K562 (cell line): ENCODE data around the gene PAFAH1B2. TPM values are rescaled to one million over a fixed set of nuclear protein-coding genes. Genes with fewer than 3 reads are reported as not detected.

Experiments
- ARID1B ChIP-seq: fragments of 450-650 bp; IDR thresholded peaks from 2 replicates; pipeline ENCODE4 v1.6.1; 2016; ENCODE audit warnings: antibody characterized with exemption, mild to moderate bottlenecking, inconsistent platforms
- ATF4 ChIP-seq: fragments of 450-650 bp; formaldehyde crosslinking; IDR thresholded peaks from 2 replicates; pipeline ENCODE4 v1.4.0; 2022; ENCODE audit warnings: mild to moderate bottlenecking, moderate library complexity
- CBX8 ChIP-seq: fragments of 200-600 bp; sonication (generic); IDR thresholded peaks from 2 replicates; pipeline ENCODE4 v1.6.1; 2012; ENCODE audit warnings: borderline replicate concordance, mixed run types, low read depth, mild to moderate bottlenecking, moderate library complexity, mixed read lengths, low read length, control low read depth, inconsistent platforms; ENCODE audit not compliant: poor library complexity, severe bottlenecking; ENCODE audit errors: extremely low read depth
- CEBPG ChIP-seq, 3 experiments: fragments of 200-800 bp in 1 of 3; sonication (Bioruptor generic) in 1 of 3; sonication (generic) in 1 of 3; formaldehyde crosslinking in 1 of 3; IDR thresholded peaks in 2 of 3; conservative IDR thresholded peaks in 1 of 3; 2 replicates each; pipeline versions ENCODE4 v1.6.1 to v1.8.0; 2016 to 2022; ENCODE audit warnings: missing compliant biosample characterization in 2 of 3, missing genetic modification characterization in 2 of 3, mild to moderate bottlenecking in 1 of 3, missing genetic modification reagents in 1 of 3
- CREM ChIP-seq: IDR thresholded peaks from 2 replicates; pipeline ENCODE4 v1.6.1; 2014; ENCODE audit warnings: antibody characterized with exemption, low read depth
- ILF3 ChIP-seq: fragments of 450-650 bp; IDR thresholded peaks from 2 replicates; pipeline ENCODE4 v1.6.1; 2018; ENCODE audit warnings: antibody characterized with exemption, mild to moderate bottlenecking, moderate library complexity, borderline replicate concordance
- LEF1 ChIP-seq: fragments of 450-650 bp; IDR thresholded peaks from 2 replicates; pipeline ENCODE4 v1.6.1; 2016; ENCODE audit warnings: mild to moderate bottlenecking
- MEF2A ChIP-seq: IDR thresholded peaks from 2 replicates; pipeline ENCODE4 v1.6.1; 2011; ENCODE audit warnings: low read depth, mild to moderate bottlenecking, low read length, moderate library complexity; ENCODE audit not compliant: control insufficient read depth
- MTA3 ChIP-seq: fragments of 450-650 bp; formaldehyde crosslinking; IDR thresholded peaks from 2 replicates; pipeline ENCODE4 v1.6.1; 2017; ENCODE audit warnings: mild to moderate bottlenecking, borderline replicate concordance
- POLR2AphosphoS2 ChIP-seq: IDR thresholded peaks from 2 replicates; pipeline ENCODE4 v1.6.1; 2012; ENCODE audit warnings: low read length, improper control_type of control experiment
- RBM25 ChIP-seq: fragments of 200-400 bp; formaldehyde crosslinking; IDR thresholded peaks from 2 replicates; pipeline ENCODE4 v1.6.1; 2018; ENCODE audit warnings: low read length, low read depth, moderate library complexity; ENCODE audit not compliant: severe bottlenecking
- SIN3A ChIP-seq, 2 experiments: fragments of 150-350 bp in 1 of 2; IDR thresholded peaks; 2 replicates each; pipeline ENCODE4 v1.6.1; 2011 to 2016; ENCODE audit warnings: borderline replicate concordance in 2 of 2, low read depth in 2 of 2, low read length in 2 of 2, mild to moderate bottlenecking in 2 of 2, moderate library complexity in 2 of 2; ENCODE audit not compliant: control insufficient read depth in 1 of 2
- SMARCA4 ChIP-seq: fragments of 450-650 bp; IDR thresholded peaks from 2 replicates; pipeline ENCODE4 v1.6.1; 2016
- SOX6 ChIP-seq: fragments of 450-650 bp; IDR thresholded peaks from 2 replicates; pipeline ENCODE4 v1.6.1; 2014; ENCODE audit warnings: mild to moderate bottlenecking
- SPI1 ChIP-seq: IDR thresholded peaks from 2 replicates; pipeline ENCODE4 v1.6.1; 2011; ENCODE audit warnings: low read depth, low read length, control low read depth, borderline replicate concordance
- TCF3 ChIP-seq: sonication (generic); formaldehyde crosslinking; IDR thresholded peaks from 2 replicates; pipeline ENCODE4 v1.4.0; 2020; ENCODE audit warnings: mild to moderate bottlenecking, missing genetic modification reagents
- TRIM25 ChIP-seq: fragments of 450-650 bp; IDR thresholded peaks from 2 replicates; pipeline ENCODE4 v1.7.0; 2016; ENCODE audit warnings: borderline replicate concordance
- polyA plus RNA-seq, 8 experiments: library from polyadenylated mRNA; depleted of rRNA in 4 of 8; stranded (reverse) in 5 of 8; unstranded in 3 of 8; fragments of >200 nt; fragmentation: Nextera tagmentation in 2 of 8; fragmentation: Illumina TruSeq in 1 of 8; extraction: Ambion mirVana in 2 of 8; extraction: Trizol in 1 of 8; gene quantifications; 2 replicates each; pipeline versions ENCODE4 v1.2.1 to v1.2.3, GENCODE V29; 2011 to 2014; ENCODE audit warnings: inconsistent platforms in 1 of 8, missing spikeins in 1 of 8
- total RNA-seq, 7 experiments: library from RNA; depleted of rRNA in 6 of 7; stranded (reverse); fragments of >200 nt in 6 of 7; fragmentation: Illumina TruSeq in 2 of 7; extraction: Trizol in 2 of 7; gene quantifications; 2 replicates each; pipeline versions ENCODE4 v1.2.1 to v1.2.3, GENCODE V29; 2011 to 2021; ENCODE audit warnings: low replicate concordance in 1 of 7
- TF ChIP-seq, protein P1 (sequence below): sonication (generic); IDR thresholded peaks from 2 replicates; pipeline ENCODE4 v1.6.1; 2016
- TF ChIP-seq, protein P2 (sequence below): fragments of 250-450 bp; sonication (Bioruptor Pico); IDR thresholded peaks from 2 replicates; pipeline ENCODE4 v1.4.0; 2020; ENCODE audit warnings: mild to moderate bottlenecking, moderate library complexity

The PAFAH1B2 gene
- total and polyA plus RNA-seq, 9 of the 15 experiments (the other 6 are each of a cell fraction or from before 2014, with no cell fraction given) = 27.8 to 94.7 (median 64.9) TPM

GRCh38 chr11:117171404-117172061, 27.4 kb downstream of the PAFAH1B2 start (continued):
- TF ChIP-seq MTA3 (no peak), LEF1 (0 out of 2 replicates have a peak, but pooled peaks have one; percentile 77), ILF3 (0 out of 2 replicates have a peak, but pooled peaks have one; percentile 42), CBX8 (no peak), TCF3 (CRISPR knock-in tag) (peak; percentile 58), CREM (peak; percentile 56), POLR2AphosphoS2 (peak; percentile 78; the same call in 1 of the 2 replicates), SPI1 (0 out of 2 replicates have a peak, but pooled peaks have one; percentile 54), MEF2A (0 out of 2 replicates have a peak, but pooled peaks have one; percentile 42), SOX6 (0 out of 2 replicates have a peak, but pooled peaks have one; percentile 21), RBM25 (peak; percentile 8), SIN3A (IDR thresholded peaks at IDR 0.05; ENCODE audit: borderline replicate concordance in 2 of 2, control insufficient read depth in 1 of 2, low read depth in 2 of 2, low read length in 2 of 2) (peak in 1 of 2 experiments; percentile 25; a peak in 1 of 4 replicates), TRIM25 (no peak), ATF4 (CRISPR knock-in tag) (no peak), SMARCA4 (peak; percentile 58; the same call in 1 of the 2 replicates), CEBPG (CRISPR knock-in tag; IDR thresholded peaks at IDR 0.05) (peak; percentile 32; the same call in 1 of the 2 replicates), CEBPG (tag; conservative IDR thresholded peaks at IDR 0.05 in 1 of 2, IDR thresholded peaks at IDR 0.05 in 1 of 2) (no peak; a peak in 1 of 4 replicates), ARID1B (peak; percentile 72)
- TF ChIP-seq, protein P1, sequence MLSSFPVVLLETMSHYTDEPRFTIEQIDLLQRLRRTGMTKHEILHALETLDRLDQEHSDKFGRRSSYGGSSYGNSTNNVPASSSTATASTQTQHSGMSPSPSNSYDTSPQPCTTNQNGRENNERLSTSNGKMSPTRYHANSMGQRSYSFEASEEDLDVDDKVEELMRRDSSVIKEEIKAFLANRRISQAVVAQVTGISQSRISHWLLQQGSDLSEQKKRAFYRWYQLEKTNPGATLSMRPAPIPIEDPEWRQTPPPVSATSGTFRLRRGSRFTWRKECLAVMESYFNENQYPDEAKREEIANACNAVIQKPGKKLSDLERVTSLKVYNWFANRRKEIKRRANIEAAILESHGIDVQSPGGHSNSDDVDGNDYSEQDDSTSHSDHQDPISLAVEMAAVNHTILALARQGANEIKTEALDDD = peak; percentile 92
- TF ChIP-seq, protein P2, sequence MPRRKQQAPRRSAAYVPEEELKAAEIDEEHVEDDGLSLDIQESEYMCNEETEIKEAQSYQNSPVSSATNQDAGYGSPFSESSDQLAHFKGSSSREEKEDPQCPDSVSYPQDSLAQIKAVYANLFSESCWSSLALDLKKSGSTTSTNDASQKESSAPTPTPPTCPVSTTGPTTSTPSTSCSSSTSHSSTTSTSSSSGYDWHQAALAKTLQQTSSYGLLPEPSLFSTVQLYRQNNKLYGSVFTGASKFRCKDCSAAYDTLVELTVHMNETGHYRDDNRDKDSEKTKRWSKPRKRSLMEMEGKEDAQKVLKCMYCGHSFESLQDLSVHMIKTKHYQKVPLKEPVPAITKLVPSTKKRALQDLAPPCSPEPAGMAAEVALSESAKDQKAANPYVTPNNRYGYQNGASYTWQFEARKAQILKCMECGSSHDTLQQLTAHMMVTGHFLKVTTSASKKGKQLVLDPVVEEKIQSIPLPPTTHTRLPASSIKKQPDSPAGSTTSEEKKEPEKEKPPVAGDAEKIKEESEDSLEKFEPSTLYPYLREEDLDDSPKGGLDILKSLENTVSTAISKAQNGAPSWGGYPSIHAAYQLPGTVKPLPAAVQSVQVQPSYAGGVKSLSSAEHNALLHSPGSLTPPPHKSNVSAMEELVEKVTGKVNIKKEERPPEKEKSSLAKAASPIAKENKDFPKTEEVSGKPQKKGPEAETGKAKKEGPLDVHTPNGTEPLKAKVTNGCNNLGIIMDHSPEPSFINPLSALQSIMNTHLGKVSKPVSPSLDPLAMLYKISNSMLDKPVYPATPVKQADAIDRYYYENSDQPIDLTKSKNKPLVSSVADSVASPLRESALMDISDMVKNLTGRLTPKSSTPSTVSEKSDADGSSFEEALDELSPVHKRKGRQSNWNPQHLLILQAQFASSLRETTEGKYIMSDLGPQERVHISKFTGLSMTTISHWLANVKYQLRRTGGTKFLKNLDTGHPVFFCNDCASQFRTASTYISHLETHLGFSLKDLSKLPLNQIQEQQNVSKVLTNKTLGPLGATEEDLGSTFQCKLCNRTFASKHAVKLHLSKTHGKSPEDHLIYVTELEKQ (CRISPR knock-in tag) = no peak
